ENCODE measurements around the gene BANF1.

DNA sequence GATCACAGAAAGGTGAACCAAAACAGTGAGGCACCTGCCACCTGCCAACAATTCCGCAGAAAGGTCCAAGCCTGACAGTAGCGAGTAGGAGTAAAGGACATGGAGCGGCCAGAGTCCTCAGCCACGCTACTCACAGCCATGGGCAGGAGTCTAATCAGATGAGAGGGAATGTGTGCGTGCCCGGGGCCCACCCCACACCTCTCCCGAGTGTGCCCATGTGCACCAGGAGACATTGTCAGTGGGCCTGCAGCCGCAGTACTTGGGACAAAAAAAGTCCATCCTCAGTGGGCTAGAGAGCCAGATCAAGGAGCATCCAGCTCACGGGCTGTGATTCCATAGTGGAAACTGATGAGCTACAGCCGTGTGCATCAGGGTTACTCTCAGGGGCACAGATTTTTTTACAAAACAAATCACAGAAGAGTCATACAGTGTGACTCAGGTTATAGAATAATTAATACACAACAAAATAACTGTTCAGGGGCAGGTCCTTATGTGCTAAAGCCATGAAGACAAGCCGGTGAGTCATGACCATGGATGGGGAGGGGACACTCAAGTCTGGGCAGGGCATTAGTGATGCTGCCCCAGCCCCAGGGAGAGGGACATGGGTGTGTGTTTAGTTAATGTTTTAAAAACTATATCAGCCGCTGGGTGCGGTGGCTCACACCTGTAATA is 28.7 kb upstream of the BANF1 start:
- TF ChIP-seq CTCF (IDR thresholded peaks at IDR 0.05) (no peak), POLR2A (IDR thresholded peaks at IDR 0.05) (no peak), EP300 (IDR thresholded peaks at IDR 0.05) (no peak)
